HEK293T (cell line): ENCODE results near the gene MRPL17.

Source experiments
- CTCF ChIA-PET: fragments of 350-600 bp; formaldehyde crosslinking; extraction: SDS; loops from one replicate; lab custom pipeline; 2021; ENCODE audit warnings: antibody characterized with exemption, inconsistent platforms; lab: Yijun Ruan, JAX
- POLR2A ChIA-PET: fragments of 350-600 bp; formaldehyde crosslinking; extraction: SDS; loops from one replicate; lab custom pipeline; 2020; ENCODE audit warnings: antibody characterized with exemption, inconsistent platforms; lab: Yijun Ruan, JAX
- DNase-seq: peaks from one replicate; pipeline ENCODE4 v3.0.0; 2012; ENCODE audit warnings: mixed read lengths; ENCODE audit errors: extremely low spot score
- ARNT ChIP-seq: fragments of 450-650 bp; IDR thresholded peaks from 2 replicates; pipeline ENCODE4 v1.6.1; 2017; ENCODE audit warnings: mild to moderate bottlenecking
- BHLHE40 ChIP-seq: fragments of 450-650 bp; IDR thresholded peaks from 2 replicates; pipeline ENCODE4 v1.6.1; 2016; ENCODE audit warnings: mild to moderate bottlenecking, moderate library complexity, borderline replicate concordance
- CTBP1 ChIP-seq: fragments of 450-650 bp; IDR thresholded peaks from 2 replicates; pipeline ENCODE4 v1.6.1; 2016; ENCODE audit warnings: borderline replicate concordance
- ELF4 ChIP-seq: fragments of 450-650 bp; IDR thresholded peaks from 2 replicates; pipeline ENCODE4 v1.6.1; 2017; ENCODE audit warnings: antibody characterized with exemption
- FOXA1 ChIP-seq: fragments of 450-650 bp; IDR thresholded peaks from 2 replicates; pipeline ENCODE4 v1.6.1; 2016; ENCODE audit warnings: mild to moderate bottlenecking
- FOXK2 ChIP-seq: fragments of 450-650 bp; IDR thresholded peaks from 2 replicates; pipeline ENCODE4 v1.6.1; 2016; ENCODE audit warnings: mild to moderate bottlenecking
- FOXM1 ChIP-seq: fragments of 450-650 bp; IDR thresholded peaks from 2 replicates; pipeline ENCODE4 v1.6.1; 2017; ENCODE audit warnings: mild to moderate bottlenecking, borderline replicate concordance
- HDGF ChIP-seq: fragments of 450-650 bp; IDR thresholded peaks from 2 replicates; pipeline ENCODE4 v1.6.1; 2017; ENCODE audit warnings: antibody characterized with exemption, borderline replicate concordance
- L3MBTL2 ChIP-seq: fragments of 450-650 bp; conservative IDR thresholded peaks from 2 replicates; pipeline ENCODE4 v1.6.1; 2016; ENCODE audit warnings: mild to moderate bottlenecking
- LEF1 ChIP-seq: fragments of 450-650 bp; IDR thresholded peaks from 2 replicates; pipeline ENCODE4 v1.6.1; 2017; ENCODE audit warnings: mild to moderate bottlenecking, borderline replicate concordance
- NFRKB ChIP-seq: fragments of 450-650 bp; IDR thresholded peaks from 2 replicates; pipeline ENCODE4 v1.6.1; 2016; ENCODE audit warnings: mild to moderate bottlenecking, moderate library complexity
- SP1 ChIP-seq: fragments of 450-650 bp; IDR thresholded peaks from 2 replicates; pipeline ENCODE4 v1.6.1; 2017
- SUZ12 ChIP-seq: fragments of 450-650 bp; IDR thresholded peaks from 2 replicates; pipeline ENCODE4 v1.6.1; 2016; ENCODE audit warnings: mild to moderate bottlenecking
- TARDBP ChIP-seq: fragments of 450-650 bp; IDR thresholded peaks from 2 replicates; pipeline ENCODE4 v1.6.1; 2016
- ZNF384 ChIP-seq: fragments of 450-650 bp; IDR thresholded peaks from 2 replicates; pipeline ENCODE4 v1.6.1; 2016
- TF ChIP-seq, protein P1 (sequence below): fragments of 450-650 bp; IDR thresholded peaks from 2 replicates; pipeline ENCODE4 v1.6.1; 2016

Gene MRPL17

GRCh38 chr11:6673523-6674218 lies 9.5 kb downstream of the MRPL17 start:
- TF ChIP-seq TARDBP: no peak
- no peak for TF ChIP-seq NFRKB
- TF ChIP-seq L3MBTL2: no peak
- TF ChIP-seq HDGF: no peak
- TF ChIP-seq BHLHE40: no peak
- TF ChIP-seq FOXM1: no peak
- no peak for TF ChIP-seq ARNT
- TF ChIP-seq FOXK2: no peak
- no peak for TF ChIP-seq ELF4
- TF ChIP-seq LEF1: no peak
- TF ChIP-seq ZNF384: no peak
- CTCF ChIA-PET: no interaction called here
- POLR2A ChIA-PET: interaction anchor here (1.3 kb wide), 1 partner anchor 55 kb away, joined by 5 read pairs; the partner anchor contains the start of gene TPP1
- no peak for DNase-seq

- ChIA-PET POLR2A (interaction anchor here (2.3 kb wide), 1 partner anchor 11 kb away, joined by 8 read pairs; the partner anchor contains the start of gene MRPL17), CTCF (no interaction called here)
- DNase-seq: no peak
- TF ChIP-seq ZNF384 (no peak), HDGF (no peak), ARNT (no peak), TARDBP (no peak), L3MBTL2 (no peak), BHLHE40 (no peak), ELF4 (no peak), NFRKB (no peak), FOXA1 (no peak), LEF1 (no peak), FOXM1 (no peak), SP1 (no peak), FOXK2 (no peak), SUZ12 (no peak)
- TF ChIP-seq, protein P1, sequence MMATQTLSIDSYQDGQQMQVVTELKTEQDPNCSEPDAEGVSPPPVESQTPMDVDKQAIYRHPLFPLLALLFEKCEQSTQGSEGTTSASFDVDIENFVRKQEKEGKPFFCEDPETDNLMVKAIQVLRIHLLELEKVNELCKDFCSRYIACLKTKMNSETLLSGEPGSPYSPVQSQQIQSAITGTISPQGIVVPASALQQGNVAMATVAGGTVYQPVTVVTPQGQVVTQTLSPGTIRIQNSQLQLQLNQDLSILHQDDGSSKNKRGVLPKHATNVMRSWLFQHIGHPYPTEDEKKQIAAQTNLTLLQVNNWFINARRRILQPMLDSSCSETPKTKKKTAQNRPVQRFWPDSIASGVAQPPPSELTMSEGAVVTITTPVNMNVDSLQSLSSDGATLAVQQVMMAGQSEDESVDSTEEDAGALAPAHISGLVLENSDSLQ: no peak
These were observed 11.1 kb downstream of the MRPL17 start for GRCh38 chr11:6671991-6672390.

- TF ChIP-seq CTBP1 (no peak), HDGF (no peak), FOXM1 (no peak), TARDBP (no peak), FOXA1 (no peak), SP1 (no peak), NFRKB (no peak), LEF1 (no peak), BHLHE40 (no peak)
- POLR2A ChIA-PET: interaction anchor here (1.3 to 2.3 kb wide), 2 partner anchors 10 to 13 kb away, joined by 3 to 8 read pairs; partner anchors contain the start of gene MRPL17
- CTCF ChIA-PET: no interaction called here
These were observed 12.8 kb downstream of the MRPL17 start for GRCh38 chr11:6670202-6670830.

DNA sequence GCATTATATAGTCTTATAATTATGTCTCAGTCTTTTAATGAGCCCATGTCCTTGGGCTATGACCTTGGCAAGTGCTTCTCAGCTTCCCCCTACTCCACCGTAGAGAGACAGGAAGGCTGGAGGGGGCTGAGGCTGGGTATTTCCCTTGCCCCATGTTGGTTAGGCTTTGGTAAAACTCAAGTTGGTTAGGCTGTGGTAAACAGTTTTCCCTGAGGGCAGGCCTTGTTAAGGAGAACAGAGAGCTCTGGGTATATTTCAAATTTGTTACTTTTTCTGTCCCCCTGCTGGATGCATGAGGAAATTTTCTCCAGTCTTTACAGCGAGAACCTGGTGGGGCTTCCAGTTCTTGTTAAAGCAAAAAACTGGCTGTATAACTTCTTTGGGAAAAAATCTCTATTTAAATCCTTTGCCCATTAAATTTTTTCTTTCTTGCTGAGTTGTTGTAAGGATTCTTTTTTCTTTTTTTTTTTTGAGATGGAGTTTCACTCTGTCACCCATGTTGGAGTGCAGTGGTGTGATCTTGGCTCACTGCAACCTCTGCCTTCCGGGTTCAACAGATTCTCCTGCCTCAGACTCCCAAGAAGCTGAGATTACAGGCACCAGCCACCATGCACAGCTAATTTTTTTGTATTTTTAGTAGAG lies 15.3 kb downstream of the MRPL17 start:
- TF ChIP-seq BHLHE40 (no peak), FOXA1 (no peak), LEF1 (no peak), L3MBTL2 (no peak), TARDBP (no peak), CTBP1 (no peak), ZNF384 (no peak)
- ChIA-PET POLR2A (interaction anchor here (0.9 kb wide), 1 partner anchor 16 kb away, joined by 3 read pairs; the partner anchor contains the start of gene MRPL17), CTCF (interaction anchor here (0.7 to 1.8 kb wide), 6 partner anchors 9 to 289 kb away, joined by 3 to 6 read pairs (median 4); partner anchors contain the start of gene TAF10)
- peak; percentile 37 for DNase-seq

More at GRCh38 chr11:6670202-6670830, 12.8 kb downstream of the MRPL17 start:
- DNase-seq: no peak

- CTCF ChIA-PET: interaction anchor here (1.3 to 1.8 kb wide), 2 partner anchors 11 to 54 kb away, joined by 4 to 6 read pairs; partner anchors contain the start of gene TAF10
- POLR2A ChIA-PET: no interaction called here
- TF ChIP-seq FOXM1: no peak
- no peak for TF ChIP-seq NFRKB
- TF ChIP-seq CTBP1: no peak
- TF ChIP-seq HDGF: no peak
- TF ChIP-seq SUZ12: no peak
- no peak for DNase-seq
These were observed 16.6 kb downstream of the MRPL17 start for GRCh38 chr11:6666302-6667183.

- CTCF ChIA-PET: no interaction called here
These were observed 18.6 kb downstream of the MRPL17 start for GRCh38 chr11:6664551-6664950.

More at GRCh38 chr11:6664551-6664950, 18.6 kb downstream of the MRPL17 start:
- POLR2A ChIA-PET: no interaction called here
- DNase-seq: no peak
- no peak for TF ChIP-seq ELF4
- TF ChIP-seq BHLHE40: no peak
- TF ChIP-seq FOXM1: no peak
